ENCODE measurements around the gene SPATA13.

DNA sequence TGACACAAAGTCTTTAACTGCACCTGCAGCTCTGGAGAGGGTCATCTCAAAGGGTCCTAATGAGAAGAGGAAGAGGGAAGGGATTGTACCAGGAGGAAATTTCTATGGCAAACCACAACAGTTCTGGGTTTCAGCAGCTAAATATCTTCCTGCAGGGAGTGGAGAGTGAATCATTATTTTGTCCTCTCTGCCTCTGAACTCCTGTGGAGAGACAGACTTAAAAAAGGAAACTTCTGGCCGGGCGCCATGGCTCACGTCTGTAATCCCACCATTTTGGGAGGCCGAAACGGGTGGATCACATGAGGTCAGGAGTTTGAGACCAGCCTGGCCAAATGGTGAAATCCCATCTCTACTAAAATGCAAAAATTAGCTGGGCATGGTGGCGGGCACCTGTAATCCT is 132.0 kb downstream of the SPATA13 start:
- TF ChIP-seq, protein P1, sequence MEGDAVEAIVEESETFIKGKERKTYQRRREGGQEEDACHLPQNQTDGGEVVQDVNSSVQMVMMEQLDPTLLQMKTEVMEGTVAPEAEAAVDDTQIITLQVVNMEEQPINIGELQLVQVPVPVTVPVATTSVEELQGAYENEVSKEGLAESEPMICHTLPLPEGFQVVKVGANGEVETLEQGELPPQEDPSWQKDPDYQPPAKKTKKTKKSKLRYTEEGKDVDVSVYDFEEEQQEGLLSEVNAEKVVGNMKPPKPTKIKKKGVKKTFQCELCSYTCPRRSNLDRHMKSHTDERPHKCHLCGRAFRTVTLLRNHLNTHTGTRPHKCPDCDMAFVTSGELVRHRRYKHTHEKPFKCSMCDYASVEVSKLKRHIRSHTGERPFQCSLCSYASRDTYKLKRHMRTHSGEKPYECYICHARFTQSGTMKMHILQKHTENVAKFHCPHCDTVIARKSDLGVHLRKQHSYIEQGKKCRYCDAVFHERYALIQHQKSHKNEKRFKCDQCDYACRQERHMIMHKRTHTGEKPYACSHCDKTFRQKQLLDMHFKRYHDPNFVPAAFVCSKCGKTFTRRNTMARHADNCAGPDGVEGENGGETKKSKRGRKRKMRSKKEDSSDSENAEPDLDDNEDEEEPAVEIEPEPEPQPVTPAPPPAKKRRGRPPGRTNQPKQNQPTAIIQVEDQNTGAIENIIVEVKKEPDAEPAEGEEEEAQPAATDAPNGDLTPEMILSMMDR (IDR thresholded peaks at IDR 0.05): no peak
- TF ChIP-seq POLR2A (IDR thresholded peaks at IDR 0.05) (no peak), POLR2AphosphoS5 (IDR thresholded peaks at IDR 0.05) (no peak)
